Neural cell (in vitro differentiated cells): ENCODE measurements around the gene RAB11FIP5. TPM values are rescaled to one million over a fixed set of nuclear protein-coding genes. Genes with fewer than 3 reads are reported as not detected.

ENCODE experiments used
- H2AFZ ChIP-seq: fragments of 200-600, 300-800 bp; sonication (generic), shearing (Covaris generic); 2 replicates; pipeline ENCODE4 v1.6.0; 2014; ENCODE audit warnings: low read depth, mild to moderate bottlenecking, antibody characterized with exemption, low read length, moderate library complexity
- H3F3A ChIP-seq: fragments of 200-600 bp; shearing (Covaris generic); 2 replicates; pipeline ENCODE4 v1.6.1; 2016; ENCODE audit warnings: mild to moderate bottlenecking, moderate library complexity, mixed read lengths, antibody characterized with exemption, low read length; ENCODE audit not compliant: insufficient read depth, poor library complexity, severe bottlenecking
- H3K27ac ChIP-seq: fragments of 200-600, 300-800 bp; sonication (generic), shearing (Covaris generic); 2 replicates; pipeline ENCODE4 v1.5.1; 2014; ENCODE audit warnings: mild to moderate bottlenecking, low read length, moderate library complexity
- H3K27me3 ChIP-seq: fragments of 300-800, 200-600 bp; sonication (generic), shearing (Covaris generic); 2 replicates; pipeline ENCODE4 v1.6.0; 2014; ENCODE audit warnings: mild to moderate bottlenecking, low read depth, low read length, moderate library complexity; ENCODE audit not compliant: insufficient read depth
- H3K36me3 ChIP-seq: fragments of 300-800, 200-600 bp; sonication (generic), shearing (Covaris generic); 2 replicates; pipeline ENCODE4 v1.5.1; 2014; ENCODE audit warnings: mild to moderate bottlenecking, antibody characterized with exemption, low read length, moderate library complexity; ENCODE audit not compliant: insufficient read depth
- H3K4me2 ChIP-seq: fragments of 300-800, 200-600 bp; sonication (generic), shearing (Covaris generic); 2 replicates; pipeline ENCODE4 v1.6.0; 2014; ENCODE audit warnings: mild to moderate bottlenecking, low read length
- H3K4me3 ChIP-seq: fragments of 300-800, 200-600 bp; sonication (generic), shearing (Covaris generic); 2 replicates; pipeline ENCODE4 v1.5.1; 2014; ENCODE audit warnings: mild to moderate bottlenecking, low read length, moderate library complexity
- H3K79me2 ChIP-seq: fragments of 200-600 bp; shearing (Covaris generic); replicated peaks from 2 replicates; pipeline ENCODE4 v1.6.0; 2014; ENCODE audit warnings: mild to moderate bottlenecking, low read length, moderate library complexity; ENCODE audit not compliant: insufficient read depth
- H3K9ac ChIP-seq: fragments of 300-800, 200-600 bp; sonication (generic), shearing (Covaris generic); 2 replicates; pipeline ENCODE4 v1.6.1; 2016; ENCODE audit warnings: mild to moderate bottlenecking, low read length, mixed read lengths
- H3K9me2 ChIP-seq: fragments of 200-600 bp; shearing (Covaris generic); 2 replicates; pipeline ENCODE4 v1.6.1; 2016; ENCODE audit warnings: mild to moderate bottlenecking, low read length, mixed read lengths; ENCODE audit not compliant: insufficient read depth
- H3K9me3 ChIP-seq: fragments of 200-600, 300-800 bp; sonication (generic), shearing (Covaris generic); 2 replicates; pipeline ENCODE4 v1.6.1; 2016; ENCODE audit warnings: mild to moderate bottlenecking, mixed run types, low read length, moderate library complexity, mixed read lengths
- H4K20me1 ChIP-seq: fragments of 200-600 bp; shearing (Covaris generic); 2 replicates; pipeline ENCODE4 v1.6.1; 2016; ENCODE audit warnings: mild to moderate bottlenecking, mixed run types; ENCODE audit not compliant: insufficient read depth
- EP300 ChIP-seq: fragments of 450-650 bp; conservative IDR thresholded peaks from 2 replicates; pipeline ENCODE4 v1.6.1; 2014; ENCODE audit warnings: antibody characterized with exemption, mild to moderate bottlenecking, moderate library complexity; ENCODE audit not compliant: poor library complexity, severe bottlenecking
- EZH2 ChIP-seq: fragments of 200-600, 300-800 bp; shearing (Covaris generic), sonication (generic); IDR thresholded peaks from 2 replicates; pipeline ENCODE4 v1.6.1; 2014; ENCODE audit warnings: antibody characterized with exemption, low read length, borderline replicate concordance, mild to moderate bottlenecking; ENCODE audit not compliant: insufficient read depth, poor library complexity, severe bottlenecking
- MXI1 ChIP-seq: fragments of 450-650 bp; conservative IDR thresholded peaks from 2 replicates; pipeline ENCODE4 v1.6.1; 2014; ENCODE audit warnings: antibody characterized with exemption, mild to moderate bottlenecking; ENCODE audit not compliant: poor library complexity, severe bottlenecking
- POLR2AphosphoS5 ChIP-seq: IDR thresholded peaks from 2 replicates; pipeline ENCODE4 v1.6.1; 2012
- RAD21 ChIP-seq: fragments of 450-650 bp; conservative IDR thresholded peaks from 2 replicates; pipeline ENCODE4 v1.6.1; 2014; ENCODE audit warnings: antibody characterized with exemption, mild to moderate bottlenecking, moderate library complexity
- SMC3 ChIP-seq: fragments of 450-650 bp; conservative IDR thresholded peaks from 2 replicates; pipeline ENCODE4 v1.6.1; 2014; ENCODE audit warnings: antibody characterized with exemption, mild to moderate bottlenecking, moderate library complexity; ENCODE audit not compliant: poor library complexity
- TAF1 ChIP-seq: IDR thresholded peaks from 2 replicates; pipeline ENCODE4 v1.6.1; 2012; ENCODE audit warnings: low read depth
- polyA plus RNA-seq: library from polyadenylated mRNA; depleted of rRNA; stranded (reverse); fragments of >200 nt; gene quantifications from 2 replicates; pipeline ENCODE4 v1.2.3, GENCODE V29; 2014
- TF ChIP-seq, protein P1 (sequence below): IDR thresholded peaks from 2 replicates; pipeline ENCODE4 v1.6.1; 2012; ENCODE audit warnings: borderline replicate concordance
- TF ChIP-seq, protein P2 (sequence below): fragments of 450-650 bp; IDR thresholded peaks from 2 replicates; pipeline ENCODE4 v1.5.1; 2014; ENCODE audit warnings: antibody characterized with exemption, mild to moderate bottlenecking, moderate library complexity; ENCODE audit not compliant: poor library complexity, severe bottlenecking

The RAB11FIP5 gene
- polyA plus RNA-seq, 1 donor from 2014 or later = 2.6 TPM

DNA sequence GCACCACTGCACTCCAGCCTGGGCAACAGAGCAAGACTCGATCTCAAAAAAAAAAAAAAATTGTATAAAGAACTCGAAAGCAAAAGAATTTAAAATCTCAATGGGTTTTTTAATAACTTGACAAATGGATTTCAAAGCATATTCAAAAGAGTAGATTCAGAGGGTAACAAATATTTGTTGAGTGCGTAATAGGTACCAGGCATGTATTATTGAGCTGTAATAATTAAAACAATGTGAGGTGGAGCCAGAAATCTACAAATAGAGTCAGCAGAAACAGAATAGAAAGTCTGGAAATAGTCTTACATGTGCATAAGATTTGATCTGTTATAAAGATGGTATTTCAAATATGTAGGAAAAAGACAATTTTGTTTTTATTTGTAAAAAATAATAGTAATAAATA lies 19.1 kb upstream of the RAB11FIP5 start:
- Histone ChIP-seq H3K79me2 (no peaks in the 10 kb centered on the region), H3K4me2 (no peak overlapping the region), H3K36me3 (no peaks in the 10 kb centered on the region), H3K27ac (no peak overlapping the region), H3K9ac (no peak overlapping the region), H3K4me3 (no peak overlapping the region), H3K9me3 (no peaks in the 10 kb centered on the region), H4K20me1 (no peaks in the 10 kb centered on the region), H2AFZ (no peak overlapping the region), H3K27me3 (no peaks in the 10 kb centered on the region), H3F3A (no peaks in the 10 kb centered on the region), H3K9me2 (no peaks in the 10 kb centered on the region)
- TF ChIP-seq, protein P1, sequence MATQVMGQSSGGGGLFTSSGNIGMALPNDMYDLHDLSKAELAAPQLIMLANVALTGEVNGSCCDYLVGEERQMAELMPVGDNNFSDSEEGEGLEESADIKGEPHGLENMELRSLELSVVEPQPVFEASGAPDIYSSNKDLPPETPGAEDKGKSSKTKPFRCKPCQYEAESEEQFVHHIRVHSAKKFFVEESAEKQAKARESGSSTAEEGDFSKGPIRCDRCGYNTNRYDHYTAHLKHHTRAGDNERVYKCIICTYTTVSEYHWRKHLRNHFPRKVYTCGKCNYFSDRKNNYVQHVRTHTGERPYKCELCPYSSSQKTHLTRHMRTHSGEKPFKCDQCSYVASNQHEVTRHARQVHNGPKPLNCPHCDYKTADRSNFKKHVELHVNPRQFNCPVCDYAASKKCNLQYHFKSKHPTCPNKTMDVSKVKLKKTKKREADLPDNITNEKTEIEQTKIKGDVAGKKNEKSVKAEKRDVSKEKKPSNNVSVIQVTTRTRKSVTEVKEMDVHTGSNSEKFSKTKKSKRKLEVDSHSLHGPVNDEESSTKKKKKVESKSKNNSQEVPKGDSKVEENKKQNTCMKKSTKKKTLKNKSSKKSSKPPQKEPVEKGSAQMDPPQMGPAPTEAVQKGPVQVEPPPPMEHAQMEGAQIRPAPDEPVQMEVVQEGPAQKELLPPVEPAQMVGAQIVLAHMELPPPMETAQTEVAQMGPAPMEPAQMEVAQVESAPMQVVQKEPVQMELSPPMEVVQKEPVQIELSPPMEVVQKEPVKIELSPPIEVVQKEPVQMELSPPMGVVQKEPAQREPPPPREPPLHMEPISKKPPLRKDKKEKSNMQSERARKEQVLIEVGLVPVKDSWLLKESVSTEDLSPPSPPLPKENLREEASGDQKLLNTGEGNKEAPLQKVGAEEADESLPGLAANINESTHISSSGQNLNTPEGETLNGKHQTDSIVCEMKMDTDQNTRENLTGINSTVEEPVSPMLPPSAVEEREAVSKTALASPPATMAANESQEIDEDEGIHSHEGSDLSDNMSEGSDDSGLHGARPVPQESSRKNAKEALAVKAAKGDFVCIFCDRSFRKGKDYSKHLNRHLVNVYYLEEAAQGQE = no peak
- TF ChIP-seq TAF1 (no peak), EP300 (no peak), EZH2 (no peak), POLR2AphosphoS5 (no peak), SMC3 (no peak), MXI1 (no peak), RAD21 (no peak)
- TF ChIP-seq, protein P2, sequence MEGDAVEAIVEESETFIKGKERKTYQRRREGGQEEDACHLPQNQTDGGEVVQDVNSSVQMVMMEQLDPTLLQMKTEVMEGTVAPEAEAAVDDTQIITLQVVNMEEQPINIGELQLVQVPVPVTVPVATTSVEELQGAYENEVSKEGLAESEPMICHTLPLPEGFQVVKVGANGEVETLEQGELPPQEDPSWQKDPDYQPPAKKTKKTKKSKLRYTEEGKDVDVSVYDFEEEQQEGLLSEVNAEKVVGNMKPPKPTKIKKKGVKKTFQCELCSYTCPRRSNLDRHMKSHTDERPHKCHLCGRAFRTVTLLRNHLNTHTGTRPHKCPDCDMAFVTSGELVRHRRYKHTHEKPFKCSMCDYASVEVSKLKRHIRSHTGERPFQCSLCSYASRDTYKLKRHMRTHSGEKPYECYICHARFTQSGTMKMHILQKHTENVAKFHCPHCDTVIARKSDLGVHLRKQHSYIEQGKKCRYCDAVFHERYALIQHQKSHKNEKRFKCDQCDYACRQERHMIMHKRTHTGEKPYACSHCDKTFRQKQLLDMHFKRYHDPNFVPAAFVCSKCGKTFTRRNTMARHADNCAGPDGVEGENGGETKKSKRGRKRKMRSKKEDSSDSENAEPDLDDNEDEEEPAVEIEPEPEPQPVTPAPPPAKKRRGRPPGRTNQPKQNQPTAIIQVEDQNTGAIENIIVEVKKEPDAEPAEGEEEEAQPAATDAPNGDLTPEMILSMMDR = no peak

DNA sequence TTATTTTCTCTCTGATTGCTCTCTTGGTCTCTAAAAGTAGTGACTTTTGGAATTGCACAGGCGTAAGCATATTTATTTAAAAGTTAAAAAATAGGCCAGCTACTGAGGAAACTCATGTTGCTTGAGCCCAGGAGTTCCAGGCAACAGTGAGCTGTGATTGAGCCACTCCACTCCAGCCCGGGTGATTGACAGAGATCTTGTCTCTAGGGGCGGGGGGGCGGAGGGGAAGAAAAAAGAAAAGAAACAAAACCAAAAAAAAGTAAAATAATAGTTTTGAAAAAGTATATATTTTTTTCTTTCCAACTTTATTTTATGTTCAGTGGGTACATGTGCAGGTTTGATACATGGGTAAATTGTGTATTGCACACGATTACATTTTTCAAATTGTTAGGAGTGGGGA lies 18.0 kb upstream of the RAB11FIP5 start:
- Histone ChIP-seq H3F3A (no peaks in the 10 kb centered on the region), H3K9me2 (no peaks in the 10 kb centered on the region)
- TF ChIP-seq MXI1 (no peak), TAF1 (no peak), RAD21 (no peak)

More for the DNA sequence above, 18.0 kb upstream of the RAB11FIP5 start:
- H3K9me3 ChIP-seq = peaks cover under 1% of the 10 kb centered on the region
- no peak overlapping the region for H3K4me2 ChIP-seq
- H4K20me1 ChIP-seq = no peaks in the 10 kb centered on the region
- H2AFZ ChIP-seq = no peak overlapping the region
- no peak overlapping the region for H3K27ac ChIP-seq
- H3K79me2 ChIP-seq = no peaks in the 10 kb centered on the region
- no peaks in the 10 kb centered on the region for H3K36me3 ChIP-seq
- no peak overlapping the region for H3K4me3 ChIP-seq
- no peak overlapping the region for H3K9ac ChIP-seq
- no peaks in the 10 kb centered on the region for H3K27me3 ChIP-seq
